ENCODE measurements around the gene ABHD4. TPM values are rescaled to one million over a fixed set of nuclear protein-coding genes. Genes with fewer than 3 reads are reported as not detected.
"Not testable (repeated sequence)": the region's sequence is repeated elsewhere in the genome, so short reads cannot be mapped to it uniquely, and the experiment has no call there.

ABHD4 gene
- total RNA-seq, 4 donors from 2014 or later, result 17.5 to 41.1 (median 23.1) TPM

GRCh38 chr14:22579881-22580280, 18.2 kb upstream of the ABHD4 start:
- intact Hi-C loops (cut with DNase I; ENCODE audit: low total_unique reads) (no loop called here), in situ Hi-C loops (cut with MboI; ENCODE audit: low pct_ligation_motif_present in 1 of 4, low pct_unique_long_range_greater_than_20kb in 1 of 4, low sequenced_read_pairs in 3 of 4) (loop anchor here in 1 of 4 donors (25.0 kb wide), 1 partner anchor 257 kb away; the partner anchor contains the start of genes MMP14 and MRPL52)
- Histone ChIP-seq H3K27ac (no peak overlapping the region), H3K36me3 (peaks cover 0 to under 1% (median under 1%) of the 10 kb centered on the region in 4 donors), H3K4me1 (peaks cover 1 to 17% (median 8%) of the 10 kb centered on the region in 4 donors), H3K9me3 (no peaks in the 10 kb centered on the region), H3K4me3 (no peak overlapping the region), H3K27me3 (no peaks in the 10 kb centered on the region)
- no peak for DNase-seq
- WGBS, 2 donors (ENCODE audit: low coverage in 1 of 2), result 75 to 90% methylated on average over 2 to 3 of the region's 3 CpGs
- TF ChIP-seq POLR2A (IDR thresholded peaks at IDR 0.05) (no peak), CTCF (IDR thresholded peaks at IDR 0.05) (no peak), EP300 (IDR thresholded peaks at IDR 0.05; ENCODE audit: low read depth) (no peak), POLR2AphosphoS5 (IDR thresholded peaks at IDR 0.05) (no peak)

GRCh38 chr14:22580625-22581024, 17.5 kb upstream of the ABHD4 start:
- in situ Hi-C loops (cut with MboI; ENCODE audit: low pct_ligation_motif_present in 1 of 4, low pct_unique_long_range_greater_than_20kb in 1 of 4, low sequenced_read_pairs in 3 of 4) (loop anchor here in 1 of 4 donors (25.0 kb wide), 1 partner anchor 257 kb away; the partner anchor contains the start of genes MMP14 and MRPL52), intact Hi-C loops (cut with DNase I; ENCODE audit: low total_unique reads) (no loop called here)
- H3K4me3 ChIP-seq, result no peak overlapping the region
- H3K9me3 ChIP-seq, result no peaks in the 10 kb centered on the region
- TF ChIP-seq CTCF (IDR thresholded peaks at IDR 0.05) (no peak), POLR2A (IDR thresholded peaks at IDR 0.05) (no peak), EP300 (IDR thresholded peaks at IDR 0.05; ENCODE audit: low read depth) (no peak), POLR2AphosphoS5 (IDR thresholded peaks at IDR 0.05) (no peak)
- peaks cover 3 to 22% (median 10%) of the 10 kb centered on the region in 4 donors for H3K4me1 ChIP-seq
- WGBS, 2 donors (ENCODE audit: low coverage in 1 of 2), result 56 to 73% methylated on average over 2 of the region's 2 CpGs
- H3K27me3 ChIP-seq, result no peaks in the 10 kb centered on the region
- no peak overlapping the region for H3K27ac ChIP-seq
- no peaks in the 10 kb centered on the region for H3K36me3 ChIP-seq
- DNase-seq, result no peak

GRCh38 chr14:22583994-22584393, 14.1 kb upstream of the ABHD4 start:
- no peaks in the 10 kb centered on the region for H3K27me3 ChIP-seq
- intact Hi-C loops (cut with DNase I; ENCODE audit: low total_unique reads) (loop anchor here (2.0 kb wide), 1 partner anchor 33 kb away; no protein-coding TSS in a partner anchor), in situ Hi-C loops (cut with MboI; ENCODE audit: low pct_ligation_motif_present in 1 of 4, low pct_unique_long_range_greater_than_20kb in 1 of 4, low sequenced_read_pairs in 3 of 4) (loop anchor here in 1 of 4 donors (25.0 kb wide), 1 partner anchor 253 kb away; the partner anchor contains the start of genes MMP14 and MRPL52)
- TF ChIP-seq EP300 (IDR thresholded peaks at IDR 0.05; ENCODE audit: low read depth) (no peak), POLR2AphosphoS5 (IDR thresholded peaks at IDR 0.05) (no peak), CTCF (IDR thresholded peaks at IDR 0.05) (no peak), POLR2A (IDR thresholded peaks at IDR 0.05) (no peak)
- H3K36me3 ChIP-seq, result no peaks in the 10 kb centered on the region
- no peak for DNase-seq
- H3K4me1 ChIP-seq, result peaks cover 16 to 49% (median 31%) of the 10 kb centered on the region in 4 donors
- no peak overlapping the region for H3K4me3 ChIP-seq
- 62 to 100% methylated on average over 1 of the region's 1 CpG for WGBS, 2 donors (ENCODE audit: low coverage in 1 of 2)
- H3K27ac ChIP-seq, result no peak overlapping the region
- H3K9me3 ChIP-seq, result no peaks in the 10 kb centered on the region

DNA sequence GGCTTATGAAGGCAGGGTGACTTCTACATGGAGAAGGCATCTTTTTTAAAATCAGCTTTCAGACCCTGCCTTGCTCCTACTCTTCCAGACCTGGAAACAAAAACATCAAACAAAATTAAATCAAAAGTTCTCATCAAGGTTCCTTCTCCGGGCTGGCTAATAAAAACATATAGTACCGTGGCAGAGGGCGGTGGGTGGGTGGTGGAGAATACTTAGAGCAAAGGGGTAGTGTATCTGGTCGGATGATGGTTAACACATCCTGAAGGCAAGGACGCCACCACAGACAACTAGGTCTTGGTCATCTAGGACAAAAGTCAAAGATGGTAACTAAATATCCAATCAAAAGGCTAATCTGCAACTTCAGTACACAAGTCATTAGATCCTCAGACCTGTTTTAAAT, 10.9 kb upstream of the ABHD4 start:
- in situ Hi-C loops (cut with MboI; ENCODE audit: low pct_ligation_motif_present in 1 of 4, low pct_unique_long_range_greater_than_20kb in 1 of 4, low sequenced_read_pairs in 3 of 4), result loop anchor here in 1 of 4 donors (25.0 kb wide), 1 partner anchor 250 kb away; the partner anchor contains the start of genes MMP14 and MRPL52
- TF ChIP-seq POLR2A (IDR thresholded peaks at IDR 0.05) (no peak), CTCF (IDR thresholded peaks at IDR 0.05) (no peak), EP300 (IDR thresholded peaks at IDR 0.05; ENCODE audit: low read depth) (no peak), POLR2AphosphoS5 (IDR thresholded peaks at IDR 0.05) (no peak)
- Histone ChIP-seq H3K27ac (no peak overlapping the region), H3K9me3 (no peaks in the 10 kb centered on the region), H3K27me3 (no peaks in the 10 kb centered on the region), H3K4me1 (peaks cover 19 to 54% (median 35%) of the 10 kb centered on the region in 4 donors), H3K4me3 (no peak overlapping the region), H3K36me3 (no peaks in the 10 kb centered on the region)
- 88 to 94% methylated on average over 3 to 5 of the region's 5 CpGs for WGBS, 2 donors (ENCODE audit: low coverage in 1 of 2)
- DNase-seq, result no peak
- intact Hi-C loops (cut with DNase I; ENCODE audit: low total_unique reads), result no loop called here

- peak overlapping the region in 3 of 4 donors; percentile 70 to 85 (median 82) for H3K4me3 ChIP-seq
- peaks cover 19 to 56% (median 35%) of the 10 kb centered on the region in 4 donors for H3K4me1 ChIP-seq
- H3K36me3 ChIP-seq; intact Hi-C loops (cut with DNase I; ENCODE audit: low total_unique reads); H3K9me3 ChIP-seq; DNase-seq; H3K27me3 ChIP-seq: not testable (repeated sequence)
- H3K27ac ChIP-seq, result peak overlapping the region; percentile 90 to 98 (median 92)
- in situ Hi-C loops (cut with MboI; ENCODE audit: low pct_ligation_motif_present in 1 of 4, low pct_unique_long_range_greater_than_20kb in 1 of 4, low sequenced_read_pairs in 3 of 4), result loop anchor here in 1 of 4 donors (25.0 kb wide), 1 partner anchor 249 kb away; the partner anchor contains the start of genes MMP14 and MRPL52
- WGBS, 2 donors (ENCODE audit: low coverage in 1 of 2), result 61 to 65% methylated on average over 5 to 10 of the region's 10 CpGs
These were observed 10.2 kb upstream of the ABHD4 start for GRCh38 chr14:22587677-22588422.

Measured in transverse colon (tissue), 4 donors.